HFFc6 (cell line): ENCODE results near the gene THRA. TPM values are rescaled to one million over a fixed set of nuclear protein-coding genes. Genes with fewer than 3 reads are reported as not detected.

Experiments
- DNase-seq: peaks from one replicate; pipeline ENCODE4 v3.0.0-alpha.2; 2018
- H3K27ac Mint-ChIP-seq: 2 replicates; pipeline ENCODE4 v1.8.0; 2020; ENCODE audit warnings: mild to moderate bottlenecking, mixed read lengths
- H3K27me3 Mint-ChIP-seq: 2 replicates; pipeline ENCODE4 v1.8.0; 2021; ENCODE audit warnings: mild to moderate bottlenecking, moderate library complexity, mixed read lengths; ENCODE audit not compliant: insufficient read depth
- H3K36me3 Mint-ChIP-seq: 2 replicates; pipeline ENCODE4 v1.8.0; 2021; ENCODE audit warnings: low read depth, mixed read lengths
- H3K4me1 Mint-ChIP-seq: 2 replicates; pipeline ENCODE4 v1.8.0; 2020; ENCODE audit warnings: low read depth, mixed read lengths
- H3K4me3 Mint-ChIP-seq: 2 replicates; pipeline ENCODE4 v1.8.0; 2020; ENCODE audit warnings: mild to moderate bottlenecking, moderate library complexity, mixed read lengths
- H3K9me3 Mint-ChIP-seq: 2 replicates; pipeline ENCODE4 v1.8.0; 2020; ENCODE audit warnings: mild to moderate bottlenecking, mixed read lengths
- CTCF ChIP-seq: fragments of 200-600 bp; sonication (generic); IDR thresholded peaks from 2 replicates; pipeline ENCODE4 v1.5.0; 2021; ENCODE audit warnings: antibody characterized with exemption, mild to moderate bottlenecking
- total RNA-seq, 6 experiments: library from RNA; stranded (reverse); fragmentation: NEBNext Ultra II Directional; extraction: Animal tissue kit (Norgen Biotek cat#: 25700); gene quantifications; 2 replicates in 1 of 6; 3 replicates in 5 of 6; pipeline ENCODE4 v1.2.3, GENCODE V29; 2021

Gene THRA
- total RNA-seq, 6 experiments from 2014 or later = 29.3 to 33.7 (median 30.7) TPM

DNA sequence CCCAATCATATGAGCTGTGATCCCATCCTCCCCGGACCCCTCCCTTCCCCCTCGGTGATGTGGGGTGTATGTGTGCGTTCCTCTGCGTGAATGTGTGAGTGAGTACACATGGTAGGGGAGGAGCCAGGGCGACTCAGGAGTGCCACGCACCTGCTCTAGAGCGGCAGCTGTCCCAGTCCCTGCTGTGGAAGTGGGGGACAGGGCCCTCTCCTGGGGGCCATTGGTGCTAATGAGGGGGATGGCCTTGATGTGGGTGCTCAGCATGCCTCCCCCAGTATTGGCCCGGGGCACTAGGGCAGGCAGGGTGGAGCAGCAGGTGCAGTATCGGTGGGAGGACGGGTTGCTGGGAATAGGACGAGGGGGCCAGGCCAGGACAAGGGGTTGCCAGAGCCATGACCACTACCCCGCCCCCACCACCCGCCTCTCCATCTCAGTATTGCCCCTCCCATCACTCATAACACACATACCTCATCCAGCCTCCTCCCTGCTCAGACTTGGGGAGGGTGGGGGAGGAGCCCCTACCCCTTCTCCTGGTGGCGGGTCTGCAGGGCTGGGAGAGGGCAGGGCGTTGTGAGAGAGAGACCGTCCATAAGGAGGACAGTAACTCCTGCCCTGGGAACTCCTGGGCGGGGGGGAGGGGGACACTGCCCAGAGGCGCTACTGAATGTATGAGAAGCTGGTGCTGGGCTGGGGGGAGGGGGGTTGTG is 29.1 kb downstream of the THRA start:
- DNase-seq = no peak
- H3K27ac Mint-ChIP-seq = no peak overlapping the region

GRCh38 chr17:40092581-40092980 is 29.8 kb downstream of the THRA start:
- peaks cover 8% of the 10 kb centered on the region for H3K27me3 Mint-ChIP-seq
- H3K36me3 Mint-ChIP-seq = peaks cover 33% of the 10 kb centered on the region

More for the DNA sequence above, 29.1 kb downstream of the THRA start:
- peaks cover 30% of the 10 kb centered on the region for H3K4me1 Mint-ChIP-seq
- H3K27me3 Mint-ChIP-seq = peaks cover 5% of the 10 kb centered on the region
- peaks cover 32% of the 10 kb centered on the region for H3K36me3 Mint-ChIP-seq
- H3K9me3 Mint-ChIP-seq = no peaks in the 10 kb centered on the region
- H3K4me3 Mint-ChIP-seq = no peak overlapping the region
- no peak for TF ChIP-seq CTCF

DNA sequence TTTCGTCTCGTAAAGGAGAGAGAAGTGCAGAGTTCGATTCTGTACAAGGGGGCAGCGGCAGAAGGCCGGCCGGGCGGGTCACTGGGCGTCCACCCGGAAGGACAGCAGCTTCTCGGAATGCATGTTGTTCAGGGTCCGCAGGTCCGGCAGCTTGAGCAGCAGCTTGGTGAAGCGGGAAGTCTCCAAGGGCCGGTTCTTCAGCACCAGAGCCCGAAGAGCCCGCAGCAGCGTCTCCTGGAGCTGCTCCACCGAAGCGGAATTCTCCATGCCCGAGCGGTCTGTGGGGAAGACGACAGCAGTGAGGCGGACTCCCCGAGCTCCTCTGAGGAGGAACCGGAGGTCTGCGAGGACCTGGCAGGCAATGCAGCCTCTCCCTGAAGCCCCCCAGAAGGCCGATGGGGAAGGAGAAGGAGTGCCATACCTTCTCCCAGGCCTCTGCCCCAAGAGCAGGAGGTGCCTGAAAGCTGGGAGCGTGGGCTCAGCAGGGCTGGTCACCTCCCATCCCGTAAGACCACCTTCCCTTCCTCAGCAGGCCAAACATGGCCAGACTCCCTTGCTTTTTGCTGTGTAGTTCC is 30.3 kb downstream of the THRA start:
- Mint-ChIP-seq H3K36me3 (peaks cover 38% of the 10 kb centered on the region), H3K27me3 (peaks cover 8% of the 10 kb centered on the region), H3K4me3 (no peak overlapping the region), H3K4me1 (peaks cover 42% of the 10 kb centered on the region), H3K27ac (peak overlapping the region; percentile 61), H3K9me3 (no peaks in the 10 kb centered on the region)
- no peak for TF ChIP-seq CTCF
- no peak for DNase-seq

More at GRCh38 chr17:40092581-40092980, 29.8 kb downstream of the THRA start:
- no peaks in the 10 kb centered on the region for H3K9me3 Mint-ChIP-seq
- no peak for DNase-seq
- H3K4me3 Mint-ChIP-seq = no peak overlapping the region
- H3K4me1 Mint-ChIP-seq = peaks cover 37% of the 10 kb centered on the region
- peak overlapping the region; percentile 57; the same call in 1 of the 2 replicates for H3K27ac Mint-ChIP-seq
- TF ChIP-seq CTCF = no peak

DNA sequence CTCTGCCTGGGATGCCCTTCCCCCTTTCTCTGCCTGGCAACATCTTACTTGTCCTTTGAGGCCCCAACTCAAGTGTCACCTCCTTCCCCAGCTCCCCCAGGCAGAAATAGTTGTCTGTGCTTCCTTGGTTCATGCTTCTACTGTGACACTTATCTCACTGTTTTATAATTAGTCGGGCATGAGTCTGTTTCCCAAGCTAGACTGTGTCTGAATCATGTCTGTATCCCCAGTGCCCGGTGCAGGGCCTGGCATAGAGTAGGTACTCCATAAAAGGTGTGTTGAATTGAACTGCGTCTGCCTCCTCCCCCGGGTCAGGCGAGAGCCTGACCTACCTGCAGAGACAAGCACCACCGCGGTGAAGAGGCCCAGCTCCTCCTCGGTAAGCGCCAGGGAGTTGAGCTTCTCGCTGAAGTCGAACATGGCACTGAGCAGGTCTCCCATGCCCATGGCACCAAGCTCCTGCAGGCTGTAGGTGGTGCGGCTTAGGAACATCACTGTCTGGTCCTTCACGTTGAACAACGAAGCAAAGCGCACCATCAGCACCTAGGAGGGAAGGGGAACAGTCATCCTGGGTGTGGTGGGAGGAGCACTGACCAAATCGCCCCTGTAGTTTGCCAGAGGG is 30.9 kb downstream of the THRA start:
- no peaks in the 10 kb centered on the region for H3K9me3 Mint-ChIP-seq
- H3K4me1 Mint-ChIP-seq = peaks cover 48% of the 10 kb centered on the region
- peaks cover 8% of the 10 kb centered on the region for H3K27me3 Mint-ChIP-seq
- H3K4me3 Mint-ChIP-seq = no peak overlapping the region
- H3K27ac Mint-ChIP-seq = peak overlapping the region; percentile 61
- no peak for DNase-seq
- peaks cover 38% of the 10 kb centered on the region for H3K36me3 Mint-ChIP-seq
- TF ChIP-seq CTCF = no peak

DNA sequence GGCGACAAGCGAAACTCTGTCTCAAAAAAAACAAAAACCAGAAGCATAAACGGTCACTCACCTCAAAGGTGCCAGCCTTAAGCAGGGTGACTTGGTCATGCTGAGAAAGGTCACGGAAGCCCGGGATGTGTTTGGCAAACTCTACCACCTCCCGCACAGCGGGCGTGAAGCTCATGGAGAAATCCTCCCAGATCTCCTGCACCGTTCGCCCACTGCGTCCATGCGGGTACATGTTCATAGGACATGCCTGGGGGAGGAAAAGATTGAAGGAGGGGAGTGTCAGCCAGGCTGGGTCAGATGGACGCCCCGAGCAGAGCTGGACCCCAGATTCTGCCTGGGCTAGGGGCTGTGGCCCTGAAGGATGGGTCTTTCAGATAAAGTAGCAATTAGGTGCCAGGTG is 32.1 kb downstream of the THRA start:
- H3K36me3 Mint-ChIP-seq = peaks cover 41% of the 10 kb centered on the region
- H3K4me3 Mint-ChIP-seq = no peak overlapping the region

More for the DNA sequence above, 32.1 kb downstream of the THRA start:
- Mint-ChIP-seq H3K9me3 (no peaks in the 10 kb centered on the region), H3K4me1 (peaks cover 51% of the 10 kb centered on the region), H3K27ac (no peak overlapping the region), H3K27me3 (peaks cover 8% of the 10 kb centered on the region)
- no peak for DNase-seq
- TF ChIP-seq CTCF = no peak
